Caco-2 (cell line): ENCODE measurements around the gene CFAP99. TPM values are rescaled to one million over a fixed set of nuclear protein-coding genes. Genes with fewer than 3 reads are reported as not detected.

Experiments used
- BruUV-seq: library from RNA; stranded (reverse); fragments of 400-500 nt; replicated peaks from 2 replicates; lab custom pipeline; 2021; lab: Mats Ljungman, UMichigan
- CTCF ChIA-PET: fragments of 300-600 bp; sonication (Branson Sonifier 250); formaldehyde crosslinking; loops from one replicate; lab custom pipeline; 2022; ENCODE audit warnings: antibody characterized with exemption; lab: Charles Lee
- POLR2A ChIA-PET: fragments of 300-600 bp; sonication (Branson Sonifier 250); formaldehyde crosslinking; loops from one replicate; lab custom pipeline; 2022; ENCODE audit warnings: antibody characterized with exemption; lab: Charles Lee
- DNase-seq, 2 experiments: peaks; one replicate each; pipeline versions ENCODE4 v3.0.0 to v3.0.0-alpha.2; 2020 to 2022
- H3K27me3 ChIP-seq: replicated peaks from 2 replicates; pipeline ENCODE4 v1.6.0; 2011; ENCODE audit warnings: low read length; ENCODE audit not compliant: control insufficient read depth, insufficient read depth
- H3K36me3 ChIP-seq: 2 replicates; pipeline ENCODE4 v1.5.1; 2011; ENCODE audit warnings: low read length; ENCODE audit not compliant: control insufficient read depth, insufficient read depth
- H3K4me1 ChIP-seq: fragments of 250-450 bp; sonication (Bioruptor Pico); 2 replicates; pipeline ENCODE4 v1.5.1; 2020; ENCODE audit warnings: mild to moderate bottlenecking
- H3K4me3 ChIP-seq: 2 replicates; pipeline ENCODE4 v1.5.1; 2011; ENCODE audit warnings: low read depth, mild to moderate bottlenecking, control low read depth, low read length
- H3K9me3 ChIP-seq: fragments of 250-450 bp; sonication (Bioruptor Pico); 2 replicates; pipeline ENCODE4 v1.5.1; 2020; ENCODE audit warnings: mild to moderate bottlenecking, moderate library complexity
- H3K27ac Mint-ChIP-seq: one replicate; pipeline ENCODE4 v1.8.0; 2022; ENCODE audit warnings: mixed read lengths; ENCODE audit not compliant: unreplicated experiment
- H3K27me3 Mint-ChIP-seq: one replicate; pipeline ENCODE4 v1.8.0; 2022; ENCODE audit warnings: mixed read lengths; ENCODE audit not compliant: insufficient read depth, unreplicated experiment
- H3K36me3 Mint-ChIP-seq: one replicate; pipeline ENCODE4 v1.8.0; 2022; ENCODE audit warnings: mild to moderate bottlenecking, mixed read lengths; ENCODE audit not compliant: insufficient read depth, unreplicated experiment
- H3K4me1 Mint-ChIP-seq: one replicate; pipeline ENCODE4 v1.8.0; 2022; ENCODE audit warnings: low read depth, mixed read lengths; ENCODE audit not compliant: unreplicated experiment
- H3K4me3 Mint-ChIP-seq: one replicate; pipeline ENCODE4 v1.8.0; 2022; ENCODE audit warnings: mild to moderate bottlenecking, moderate library complexity, mixed read lengths; ENCODE audit not compliant: unreplicated experiment
- H3K9me3 Mint-ChIP-seq: one replicate; pipeline ENCODE4 v1.8.0; 2022; ENCODE audit warnings: mixed read lengths; ENCODE audit not compliant: unreplicated experiment
- intact Hi-C: fragments of 100-400 bp; cut with micrococcal nuclease; formaldehyde crosslinking; loops from one replicate; pipeline ENCODE4 v1.10.0; 2022; ENCODE audit not compliant: unreplicated experiment
- total RNA-seq: library from RNA; stranded (reverse); gene quantifications from 2 replicates; pipeline ENCODE4 v1.2.3, GENCODE V29; 2022
- TF ChIP-seq, protein P1 (sequence below), 2 experiments: fragments of 200-600 bp in 1 of 2; IDR thresholded peaks; 1 replicate in 1 of 2; 2 replicates in 1 of 2; pipeline versions ENCODE4 v1.5.1 to v1.8.0; 2011 to 2022; ENCODE audit warnings: antibody characterized with exemption in 1 of 2, control low read depth in 1 of 2, inconsistent platforms in 1 of 2, low read depth in 1 of 2, low read length in 1 of 2, mild to moderate bottlenecking in 1 of 2, moderate library complexity in 1 of 2; ENCODE audit not compliant: insufficient read depth in 1 of 2, severe bottlenecking in 1 of 2, unreplicated experiment in 1 of 2

The CFAP99 gene
- total RNA-seq, 1 experiment from 2014 or later, result not detected

DNA sequence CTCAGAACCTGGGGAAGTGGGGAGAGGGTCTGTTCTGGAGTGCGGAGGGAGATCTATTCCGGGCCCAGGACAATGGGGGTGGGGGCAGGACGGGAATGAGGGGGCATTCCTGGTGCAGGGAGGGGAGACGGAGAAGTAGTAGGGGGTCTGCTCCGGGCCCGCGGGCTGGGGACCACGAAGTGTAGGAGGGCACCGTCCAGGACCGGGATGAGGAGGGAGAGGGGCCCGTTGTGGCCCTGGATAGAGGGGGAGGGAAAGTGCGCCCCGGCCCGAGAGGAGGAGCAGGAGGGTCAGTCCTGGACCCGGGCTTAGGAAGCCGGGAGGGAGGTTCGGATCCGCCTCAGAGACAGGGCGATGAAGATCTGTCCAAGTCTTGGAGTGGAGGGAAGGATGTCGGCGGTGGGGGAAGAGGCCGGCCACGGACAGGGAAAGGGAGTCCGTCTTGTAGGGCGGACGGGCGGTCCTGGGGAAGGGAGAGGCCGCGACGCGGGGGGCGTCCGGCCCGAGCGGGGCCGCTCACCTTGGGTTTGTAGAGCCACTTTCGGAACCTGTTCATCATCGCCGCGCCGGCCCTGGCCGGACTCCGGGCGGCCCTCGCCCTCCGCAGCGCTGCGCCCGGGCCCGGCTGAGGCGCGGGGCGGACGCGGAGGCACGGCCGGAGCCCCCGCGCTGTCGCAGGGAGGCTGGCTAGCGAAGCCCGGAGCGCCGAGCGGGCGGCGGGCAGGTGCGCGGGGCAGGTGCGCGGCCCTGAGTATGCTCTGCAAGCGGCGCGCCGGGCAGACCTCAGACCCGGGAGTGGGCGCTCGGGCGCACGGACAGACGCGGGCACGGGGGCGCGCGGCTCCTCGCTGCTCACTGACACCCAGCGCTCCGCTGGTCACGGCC, 748 bp upstream of the CFAP99 start, which contains the start of gene ZFYVE28:
TSS of gene ZFYVE28 (minus strand) at position 881 of the 885 bp plus-strand sequence. CDS start at position 559, 322 bp downstream.
- POLR2A ChIA-PET, result interaction anchor here (0.9 kb wide), 1 partner anchor 55 kb away, joined by 3 read pairs; no protein-coding TSS in a partner anchor
- intact Hi-C loops, result loop anchor here (1.0 to 5.0 kb wide), 5 partner anchors 44 to 196 kb away; partner anchors contain the start of genes FAM193A, HAUS3, MXD4 and POLN
- Histone ChIP-seq H3K27me3 (no peaks in the 10 kb centered on the region; the same call in none of the 2 replicates), H3K36me3 (no peaks in the 10 kb centered on the region), H3K4me3 (peak within 1 kb of the TSS; percentile 51), H3K4me1 (peaks cover 23% of the 10 kb centered on the region), H3K9me3 (no peaks in the 10 kb centered on the region)
- H3K27ac Mint-ChIP-seq, result peak within 1 kb of the TSS; percentile 83
- no peaks in the 10 kb centered on the region for H3K36me3 Mint-ChIP-seq
- BruUV-seq, result no TSS peak
- TF ChIP-seq, protein P1, sequence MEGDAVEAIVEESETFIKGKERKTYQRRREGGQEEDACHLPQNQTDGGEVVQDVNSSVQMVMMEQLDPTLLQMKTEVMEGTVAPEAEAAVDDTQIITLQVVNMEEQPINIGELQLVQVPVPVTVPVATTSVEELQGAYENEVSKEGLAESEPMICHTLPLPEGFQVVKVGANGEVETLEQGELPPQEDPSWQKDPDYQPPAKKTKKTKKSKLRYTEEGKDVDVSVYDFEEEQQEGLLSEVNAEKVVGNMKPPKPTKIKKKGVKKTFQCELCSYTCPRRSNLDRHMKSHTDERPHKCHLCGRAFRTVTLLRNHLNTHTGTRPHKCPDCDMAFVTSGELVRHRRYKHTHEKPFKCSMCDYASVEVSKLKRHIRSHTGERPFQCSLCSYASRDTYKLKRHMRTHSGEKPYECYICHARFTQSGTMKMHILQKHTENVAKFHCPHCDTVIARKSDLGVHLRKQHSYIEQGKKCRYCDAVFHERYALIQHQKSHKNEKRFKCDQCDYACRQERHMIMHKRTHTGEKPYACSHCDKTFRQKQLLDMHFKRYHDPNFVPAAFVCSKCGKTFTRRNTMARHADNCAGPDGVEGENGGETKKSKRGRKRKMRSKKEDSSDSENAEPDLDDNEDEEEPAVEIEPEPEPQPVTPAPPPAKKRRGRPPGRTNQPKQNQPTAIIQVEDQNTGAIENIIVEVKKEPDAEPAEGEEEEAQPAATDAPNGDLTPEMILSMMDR (IDR thresholded peaks at IDR 0.05; ENCODE audit: insufficient read depth in 1 of 2, low read depth in 1 of 2, low read length in 1 of 2, severe bottlenecking in 1 of 2, unreplicated experiment in 1 of 2), result no peak
- H3K9me3 Mint-ChIP-seq, result no peaks in the 10 kb centered on the region
- peak in 1 of 2 experiments; percentile 37 for DNase-seq
- H3K4me3 Mint-ChIP-seq, result peak within 1 kb of the TSS; percentile 90
- CTCF ChIA-PET, result interaction anchor here (1.3 to 1.4 kb wide), 2 partner anchors 52 to 156 kb away, joined by 5 to 6 read pairs; partner anchors contain the start of genes MXD4 and RNF4
- H3K27me3 Mint-ChIP-seq, result peaks cover 29% of the 10 kb centered on the region
- H3K4me1 Mint-ChIP-seq, result peaks cover 15% of the 10 kb centered on the region

DNA sequence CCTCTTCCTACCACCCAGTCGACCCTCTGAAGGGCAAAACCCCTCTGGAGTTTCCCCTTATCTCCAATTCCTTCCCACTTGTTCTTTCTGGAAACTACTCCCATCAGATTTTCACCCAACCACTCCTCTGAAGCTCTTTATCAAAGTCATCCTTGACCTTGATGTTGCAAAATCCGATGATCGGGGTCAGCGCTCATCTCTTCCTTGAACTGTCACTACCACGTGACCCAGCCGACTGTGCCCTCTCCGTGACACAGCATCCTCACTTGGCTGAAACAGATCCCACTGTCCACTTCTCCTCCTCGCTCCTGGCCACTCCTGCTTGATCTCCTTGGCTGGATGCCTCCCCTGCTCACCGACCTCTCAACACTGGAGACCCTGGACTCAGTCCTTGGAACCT, 1.1 kb downstream of the CFAP99 start:
- peaks cover 29% of the 10 kb centered on the region for H3K27me3 Mint-ChIP-seq
- peaks cover 14% of the 10 kb centered on the region for H3K4me1 Mint-ChIP-seq
- TF ChIP-seq, protein P1 (IDR thresholded peaks at IDR 0.05; ENCODE audit: insufficient read depth in 1 of 2, low read depth in 1 of 2, low read length in 1 of 2, severe bottlenecking in 1 of 2, unreplicated experiment in 1 of 2), result no peak
- Histone ChIP-seq H3K4me1 (peaks cover 10% of the 10 kb centered on the region; the same call in 1 of the 2 replicates), H3K9me3 (no peaks in the 10 kb centered on the region), H3K4me3 (no peak overlapping the region), H3K36me3 (no peaks in the 10 kb centered on the region), H3K27me3 (no peaks in the 10 kb centered on the region; the same call in none of the 2 replicates)
- POLR2A ChIA-PET, result no interaction called here
- H3K36me3 Mint-ChIP-seq, result no peaks in the 10 kb centered on the region
- H3K4me3 Mint-ChIP-seq, result peak overlapping the region; percentile 77
- intact Hi-C loops, result loop anchor here (2.0 to 5.0 kb wide), 4 partner anchors 42 to 198 kb away; partner anchors contain the start of genes FAM193A, HAUS3 and POLN
- no peaks in the 10 kb centered on the region for H3K9me3 Mint-ChIP-seq
- no TSS peak for BruUV-seq
- CTCF ChIA-PET, result interaction anchor here (0.9 to 1.4 kb wide), 3 partner anchors 50 to 158 kb away, joined by 3 to 6 read pairs (median 5); partner anchors contain the start of genes MXD4 and RNF4
- peak in 1 of 2 experiments; percentile 29 for DNase-seq
- peak overlapping the region; percentile 83 for H3K27ac Mint-ChIP-seq

DNA sequence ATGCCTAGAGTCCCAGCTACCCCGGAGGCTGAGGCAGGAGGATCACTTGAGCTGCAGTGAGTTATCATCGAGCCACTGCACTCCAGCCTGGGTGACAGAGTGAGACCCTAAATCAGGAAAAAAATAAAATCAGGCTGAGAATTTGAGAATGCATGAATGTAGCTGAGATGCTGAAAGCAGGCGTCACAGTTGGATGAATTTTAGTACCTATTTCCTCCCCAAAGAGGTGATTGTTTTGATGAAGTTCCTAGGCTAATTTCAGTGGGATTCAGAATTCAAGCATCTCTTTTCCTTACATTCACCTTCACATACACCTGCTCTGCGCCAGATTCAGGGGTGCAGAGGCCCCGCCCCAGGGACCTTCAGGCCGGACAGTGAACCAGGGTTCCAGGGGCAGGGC, 3.2 kb downstream of the CFAP99 start:
- no peak overlapping the region for H3K27ac Mint-ChIP-seq
- no peaks in the 10 kb centered on the region for H3K9me3 Mint-ChIP-seq
- Histone ChIP-seq H3K36me3 (no peaks in the 10 kb centered on the region), H3K4me1 (peaks cover 10% of the 10 kb centered on the region; the same call in 1 of the 2 replicates), H3K4me3 (no peak overlapping the region), H3K9me3 (no peaks in the 10 kb centered on the region), H3K27me3 (no peaks in the 10 kb centered on the region; the same call in 1 of the 2 replicates)
- no peak overlapping the region for H3K4me3 Mint-ChIP-seq
- no peaks in the 10 kb centered on the region for H3K36me3 Mint-ChIP-seq
- intact Hi-C loops, result no loop called here
- TF ChIP-seq, protein P1 (IDR thresholded peaks at IDR 0.05; ENCODE audit: insufficient read depth in 1 of 2, low read depth in 1 of 2, low read length in 1 of 2, severe bottlenecking in 1 of 2, unreplicated experiment in 1 of 2), result no peak
- CTCF ChIA-PET, result interaction anchor here (0.7 kb wide), 1 partner anchor 123 kb away, joined by 3 read pairs; no protein-coding TSS in a partner anchor
- POLR2A ChIA-PET, result no interaction called here
- H3K27me3 Mint-ChIP-seq, result peaks cover 19% of the 10 kb centered on the region
- DNase-seq, result no peak
- BruUV-seq, result no TSS peak
- H3K4me1 Mint-ChIP-seq, result peaks cover 14% of the 10 kb centered on the region
